ENCODE results near the gene SLC6A7. TPM values are rescaled to one million over a fixed set of nuclear protein-coding genes. Genes with fewer than 3 reads are reported as not detected.

SLC6A7 gene
- total RNA-seq, 4 donors from 2014 or later = not detected

- H3K4me1 ChIP-seq = peaks cover 0 to 85% (median 16%) of the 10 kb centered on the region in 4 donors
- WGBS, 2 donors = 41 to 47% methylated on average over 14 of the region's 14 CpGs
- no peaks in the 10 kb centered on the region for H3K9me3 ChIP-seq
- peak; percentile 79 to 91 for DNase-seq (ENCODE audit: low spot score in 2 of 2)
- no peaks in the 10 kb centered on the region for H3K36me3 ChIP-seq
- H3K27ac ChIP-seq = peak overlapping the region in 3 of 4 donors; percentile 68 to 99 (median 97)
- TF ChIP-seq CTCF (IDR thresholded peaks at IDR 0.05) = peak; percentile 84 to 93 (median 91)
- TF ChIP-seq EP300 (IDR thresholded peaks at IDR 0.05) = no peak
- peaks cover 0 to 3% of the 10 kb centered on the region in 2 donors for H3K27me3 ChIP-seq
- H3K4me3 ChIP-seq = no peak overlapping the region
Observed at GRCh38 chr5:150161242-150162141, 28.4 kb upstream of the SLC6A7 start.

- H3K36me3 ChIP-seq = no peaks in the 10 kb centered on the region
- H3K9me3 ChIP-seq = no peaks in the 10 kb centered on the region
- DNase-seq (ENCODE audit: low spot score in 2 of 2) = no peak
- no peak for TF ChIP-seq CTCF (IDR thresholded peaks at IDR 0.05)
- TF ChIP-seq POLR2A (IDR thresholded peaks at IDR 0.05) = no peak
- TF ChIP-seq EP300 (IDR thresholded peaks at IDR 0.05) = no peak
- 94 to 100% methylated on average over 3 of the region's 3 CpGs for WGBS, 2 donors
- peaks cover 0 to 84% (median 15%) of the 10 kb centered on the region in 4 donors for H3K4me1 ChIP-seq
- peak overlapping the region in 3 of 4 donors; percentile 8 to 97 (median 46) for H3K27ac ChIP-seq
- no peak overlapping the region for H3K4me3 ChIP-seq
- H3K27me3 ChIP-seq = peaks cover 0 to 8% of the 10 kb centered on the region in 2 donors
Observed at GRCh38 chr5:150162142-150162513, 27.7 kb upstream of the SLC6A7 start.

- WGBS, 2 donors = 63 to 74% methylated on average over 3 of the region's 3 CpGs
- H3K9me3 ChIP-seq = no peaks in the 10 kb centered on the region
- no peak for DNase-seq (ENCODE audit: low spot score in 2 of 2)
- peaks cover 0 to 16% of the 10 kb centered on the region in 2 donors for H3K27me3 ChIP-seq
- TF ChIP-seq CTCF (IDR thresholded peaks at IDR 0.05) (no peak), POLR2A (IDR thresholded peaks at IDR 0.05) (no peak), EP300 (IDR thresholded peaks at IDR 0.05) (no peak)
- H3K4me3 ChIP-seq = no peak overlapping the region
- no peaks in the 10 kb centered on the region for H3K36me3 ChIP-seq
- peaks cover 0 to 75% (median 13%) of the 10 kb centered on the region in 4 donors for H3K4me1 ChIP-seq
- peak overlapping the region in 3 of 4 donors; percentile 64 to 73 (median 70) for H3K27ac ChIP-seq
Observed at GRCh38 chr5:150163035-150163434, 26.8 kb upstream of the SLC6A7 start.

GRCh38 chr5:150163547-150164059, 26.3 kb upstream of the SLC6A7 start:
- peaks cover 0 to 69% (median 8%) of the 10 kb centered on the region in 4 donors for H3K4me1 ChIP-seq
- DNase-seq (ENCODE audit: low spot score in 2 of 2) = peak; percentile 64 to 79
- H3K4me3 ChIP-seq = no peak overlapping the region
- TF ChIP-seq POLR2A (IDR thresholded peaks at IDR 0.05) (no peak), CTCF (IDR thresholded peaks at IDR 0.05) (peak in 2 of 5 experiments; percentile 10 to 26)
- no peaks in the 10 kb centered on the region for H3K36me3 ChIP-seq
- H3K27ac ChIP-seq = peak overlapping the region in 3 of 4 donors; percentile 64 to 73 (median 70)
- no peaks in the 10 kb centered on the region for H3K9me3 ChIP-seq
- peaks cover 0 to 16% of the 10 kb centered on the region in 2 donors for H3K27me3 ChIP-seq
- 54 to 55% methylated on average over 13 of the region's 13 CpGs for WGBS, 2 donors

All from tibial nerve (tissue), 4 donors.